Endodermal cell (in vitro differentiated cells): ENCODE data around the gene ACTL10. TPM values are rescaled to one million over a fixed set of nuclear protein-coding genes. Genes with fewer than 3 reads are reported as not detected.

Experiments
- DNase-seq: peaks from one replicate; pipeline ENCODE4 v3.0.0-alpha.2; 2017
- H3K27ac ChIP-seq: 2 replicates; pipeline ENCODE4 v1.5.1; 2013; ENCODE audit warnings: mild to moderate bottlenecking, low read depth, low read length, moderate library complexity
- H3K27me3 ChIP-seq: 2 replicates; pipeline ENCODE4 v1.6.1; 2013; ENCODE audit warnings: mild to moderate bottlenecking, low read length, moderate library complexity; ENCODE audit not compliant: insufficient read depth, control insufficient read depth, poor library complexity, severe bottlenecking
- H3K36me3 ChIP-seq: 2 replicates; pipeline ENCODE4 v1.7.0; 2013; ENCODE audit warnings: mild to moderate bottlenecking, low read length, moderate library complexity; ENCODE audit not compliant: control insufficient read depth, insufficient read depth
- H3K4me1 ChIP-seq: one replicate; pipeline ENCODE4 v1.7.0; 2013; ENCODE audit warnings: low read length; ENCODE audit not compliant: control insufficient read depth, insufficient read depth
- H3K4me3 ChIP-seq: 2 replicates; pipeline ENCODE4 v1.5.1; 2013; ENCODE audit warnings: mild to moderate bottlenecking, low read length, moderate library complexity
- H3K9ac ChIP-seq: 2 replicates; pipeline ENCODE4 v1.6.1; 2013; ENCODE audit warnings: mild to moderate bottlenecking, low read length, moderate library complexity; ENCODE audit not compliant: poor library complexity, severe bottlenecking; ENCODE audit errors: extremely low read depth
- H3K9me3 ChIP-seq: 2 replicates; pipeline ENCODE4 v1.6.1; 2013; ENCODE audit warnings: mild to moderate bottlenecking, low read length, moderate library complexity; ENCODE audit not compliant: control insufficient read depth
- H3K27ac Mint-ChIP-seq: 2 replicates; pipeline ENCODE4 v1.8.0; 2020; ENCODE audit warnings: mixed read lengths
- H3K27me3 Mint-ChIP-seq: 2 replicates; pipeline ENCODE4 v1.8.0; 2021; ENCODE audit warnings: mild to moderate bottlenecking, mixed read lengths; ENCODE audit not compliant: insufficient read depth
- H3K36me3 Mint-ChIP-seq: 2 replicates; pipeline ENCODE4 v1.8.0; 2020; ENCODE audit warnings: low read depth, mixed read lengths
- H3K4me1 Mint-ChIP-seq: 2 replicates; pipeline ENCODE4 v1.8.0; 2020; ENCODE audit warnings: mixed read lengths
- H3K4me3 Mint-ChIP-seq: 2 replicates; pipeline ENCODE4 v1.8.0; 2020; ENCODE audit warnings: mild to moderate bottlenecking, moderate library complexity, mixed read lengths
- H3K9me3 Mint-ChIP-seq: 2 replicates; pipeline ENCODE4 v1.8.0; 2020; ENCODE audit warnings: mild to moderate bottlenecking, mixed read lengths
- CTCF ChIP-seq: fragments of 200-600 bp; sonication (generic); conservative IDR thresholded peaks from 2 replicates; pipeline ENCODE4 v1.5.0; 2021; ENCODE audit warnings: antibody characterized with exemption, mild to moderate bottlenecking
- WGBS, 2 experiments: methylation state at CpG; one replicate each; pipeline versions ENCODE4 v1.1.5 to v1.1.7; 2013; ENCODE audit warnings: missing lambda C conversion rate in 2 of 2, mixed read lengths in 1 of 2; ENCODE audit not compliant: insufficient coverage in 1 of 2, insufficient read length in 1 of 2; 5-methylcytosine and 5-hydroxymethylcytosine counted together
- total RNA-seq, 2 donors: library from RNA; stranded (reverse); fragmentation: NEBNext Ultra II Directional in 1 of 2; extraction: Animal tissue kit (Norgen Biotek cat#: 25700) in 1 of 2; gene quantifications; 2 replicates in 1 of 2; 3 replicates in 1 of 2; pipeline ENCODE4 v1.2.1, GENCODE V29; 2021

Gene ACTL10
- total RNA-seq, 2 donors from 2014 or later: 0.42 TPM; not detected in 1

DNA sequence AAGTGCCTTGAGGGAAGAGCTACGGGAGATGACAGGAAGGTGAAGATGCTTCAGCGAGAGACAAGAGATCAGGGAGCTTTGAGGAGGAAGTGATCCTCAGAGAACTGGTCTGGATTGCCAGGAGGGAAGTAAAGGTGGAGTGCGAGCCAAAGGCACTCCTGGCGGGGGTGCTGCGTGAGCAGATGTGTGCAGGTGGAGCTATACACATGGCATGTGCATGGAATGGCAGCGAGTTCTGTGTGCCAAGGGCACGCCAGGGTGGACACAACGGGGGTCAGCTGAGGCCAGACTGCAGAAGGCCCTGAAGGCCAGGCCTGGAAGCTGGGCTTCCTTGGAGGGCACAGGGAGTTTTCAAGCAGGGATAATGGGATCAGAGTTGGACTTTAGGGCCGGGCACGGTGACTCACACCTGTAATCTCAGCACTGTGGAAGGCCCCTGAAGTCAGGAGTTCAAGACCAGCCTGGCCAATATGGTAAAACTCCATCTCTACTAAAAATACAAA, 47.2 kb downstream of the ACTL10 start:
- H3K9ac ChIP-seq: no peak overlapping the region
- no peak for DNase-seq
- Mint-ChIP-seq H3K9me3 (no peaks in the 10 kb centered on the region), H3K27ac (no peak overlapping the region), H3K4me3 (no peak overlapping the region), H3K4me1 (no peaks in the 10 kb centered on the region), H3K27me3 (no peaks in the 10 kb centered on the region), H3K36me3 (no peaks in the 10 kb centered on the region)
- no peaks in the 10 kb centered on the region for H3K9me3 ChIP-seq
- TF ChIP-seq CTCF: no peak
- no peaks in the 10 kb centered on the region for H3K36me3 ChIP-seq
- H3K4me3 ChIP-seq: no peak overlapping the region
- H3K4me1 ChIP-seq: no peaks in the 10 kb centered on the region
- H3K27ac ChIP-seq: no peak overlapping the region
- WGBS, 2 experiments: 91 to 95% methylated on average over 8 to 10 of the region's 10 CpGs
- H3K27me3 ChIP-seq: no peaks in the 10 kb centered on the region

DNA sequence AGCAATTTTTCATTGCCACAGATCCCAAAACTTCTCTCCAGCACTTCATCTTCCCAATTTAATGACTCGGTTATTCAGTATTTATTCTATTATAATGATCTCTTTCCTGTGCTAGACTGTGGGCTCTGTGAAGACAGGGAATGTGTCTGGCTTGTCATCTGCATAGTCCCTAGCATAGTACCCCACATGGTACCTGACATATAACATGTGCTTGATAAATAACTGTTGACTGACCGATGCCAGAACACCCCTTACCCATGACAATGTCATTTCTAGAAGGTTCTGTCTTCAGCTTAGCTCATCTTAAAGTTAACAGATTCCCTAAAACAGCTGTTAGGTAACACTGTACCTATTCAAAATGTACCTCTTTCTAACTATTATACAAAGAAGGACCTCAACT, 49.8 kb downstream of the ACTL10 start:
- no peak overlapping the region for H3K4me3 Mint-ChIP-seq
- Histone ChIP-seq H3K4me3 (no peak overlapping the region), H3K27me3 (no peaks in the 10 kb centered on the region), H3K4me1 (no peaks in the 10 kb centered on the region), H3K9me3 (no peaks in the 10 kb centered on the region), H3K9ac (no peak overlapping the region), H3K36me3 (no peaks in the 10 kb centered on the region), H3K27ac (no peak overlapping the region)
- H3K27me3 Mint-ChIP-seq: peaks cover 2% of the 10 kb centered on the region
- WGBS, 2 experiments: 81 to 100% methylated on average over 1 of the region's 2 CpGs
- H3K9me3 Mint-ChIP-seq: peaks cover 3% of the 10 kb centered on the region
- H3K4me1 Mint-ChIP-seq: no peaks in the 10 kb centered on the region
- H3K27ac Mint-ChIP-seq: no peak overlapping the region
- no peak for DNase-seq
- TF ChIP-seq CTCF: no peak
- no peaks in the 10 kb centered on the region for H3K36me3 Mint-ChIP-seq

Other genes with a start within 250 kb of the ACTL10 start
- gene SNTA1, start 223.2 kb upstream of the ACTL10 start, total RNA-seq: 1 to 10 TPM; 4.6 to 8.2 TPM
- 10 to 100 TPM; 26.8 to 32.7 TPM for gene CBFA2T2, start 176.8 kb upstream of the ACTL10 start, total RNA-seq
- gene C20orf144, start 4.6 kb upstream of the ACTL10 start, total RNA-seq: under 1 TPM in 1 of 2 donors, not detected in 1; 0.44 TPM
- 10 to 100 TPM; 77.2 to 92.3 TPM for gene NECAB3, start 7.5 kb downstream of the ACTL10 start, total RNA-seq
- 10 to 100 TPM; 26.9 to 33.7 TPM for gene E2F1, start 19.4 kb downstream of the ACTL10 start, total RNA-seq
- 1 to 10 TPM; 1.5 to 3.8 TPM for gene PXMP4, start 53.4 kb downstream of the ACTL10 start, total RNA-seq
- 1 to 10 TPM; 5.4 to 6.5 TPM for gene ZNF341, start 65.1 kb downstream of the ACTL10 start, total RNA-seq
- gene CHMP4B, start 144.4 kb downstream of the ACTL10 start, total RNA-seq: 100 to 1,000 TPM in 1 of 2 donors, 10 to 100 TPM in 1; 81.5 to 116 TPM